GM18517 (cell line): ENCODE data around the gene RAP1GDS1.
A peak's percentile ranks its signal among the peaks of the same experiment; 100 is the strongest.

ENCODE experiments used
- ATAC-seq: cut with Tn5 transposase; IDR thresholded peaks from one replicate; pipeline ENCODE4 v1.9.1; 2021; ENCODE audit warnings: mild to moderate bottlenecking, moderate library complexity; ENCODE audit not compliant: unreplicated experiment

Gene RAP1GDS1

DNA sequence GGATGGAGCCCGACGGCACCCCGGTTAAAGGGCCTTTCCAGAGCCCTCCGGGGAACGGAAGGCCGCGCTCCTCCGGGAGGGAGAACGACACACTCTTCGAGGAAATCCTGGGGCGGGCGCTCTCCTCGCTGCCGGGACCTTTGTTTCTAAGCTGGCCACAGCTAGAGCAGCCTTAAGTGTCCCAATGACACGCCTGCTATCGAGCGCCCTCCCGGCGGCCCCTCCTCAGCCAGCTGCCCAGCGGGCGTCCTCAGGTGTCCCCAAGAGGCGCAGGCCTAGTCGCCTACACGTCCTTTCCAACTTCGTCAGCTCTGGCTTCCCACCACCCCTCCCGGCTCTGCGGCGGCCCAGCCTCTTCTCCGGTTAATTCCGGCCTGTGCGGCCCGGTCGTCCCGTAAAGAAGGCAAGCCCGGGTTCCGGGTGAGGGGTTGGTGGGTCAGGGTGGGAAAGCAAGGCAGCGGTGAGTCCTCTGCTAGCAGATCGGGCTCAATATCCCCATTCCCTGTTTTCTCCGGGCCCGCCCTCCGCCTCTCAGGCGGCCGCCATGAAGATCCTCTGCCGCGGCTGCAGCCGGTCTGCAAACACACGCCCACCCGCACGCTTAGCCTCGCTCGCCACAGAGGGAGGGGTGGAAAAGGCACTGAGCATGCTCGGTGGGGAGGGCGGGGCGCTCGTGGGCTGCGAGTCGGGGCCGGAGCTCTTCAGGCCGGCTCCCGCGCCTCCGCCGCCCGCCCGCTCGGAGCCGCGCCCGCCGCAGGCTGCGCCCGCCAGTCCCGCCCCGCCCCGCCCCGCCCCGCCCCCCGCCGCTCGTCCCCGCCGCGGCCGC lies at the start of gene RAP1GDS1:
RAP1GDS1 (plus strand) TSS at position 806 of the 826 bp plus-strand sequence. CDS start 182 bp downstream, outside the sequence.
- ATAC-seq = peak; percentile 87

- ATAC-seq = no peak
Observed at GRCh38 chr4:98222306-98222705, 38.9 kb upstream of the RAP1GDS1 start.

DNA sequence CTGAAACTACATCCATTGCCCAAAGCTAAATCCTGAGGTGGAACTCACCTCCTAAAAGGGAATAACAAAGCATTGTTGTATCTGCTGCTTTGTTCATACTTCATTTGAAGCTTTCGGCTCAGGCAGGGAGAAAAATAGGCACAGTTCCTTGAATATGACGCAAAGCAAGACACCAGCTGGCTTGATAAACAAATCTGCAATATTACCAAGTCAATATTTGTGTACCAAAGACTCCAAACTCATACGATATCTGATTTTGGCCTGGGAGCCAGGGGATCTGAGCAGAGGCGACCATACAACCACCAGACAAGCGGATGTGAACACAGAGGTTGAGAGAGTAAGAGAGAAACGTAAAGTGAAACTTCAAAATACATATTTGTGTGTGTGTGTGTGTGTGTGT lies 34.8 kb upstream of the RAP1GDS1 start:
- no peak for ATAC-seq

GRCh38 chr4:98230961-98231360 lies 30.2 kb upstream of the RAP1GDS1 start:
- ATAC-seq = no peak

- no peak for ATAC-seq
Observed at GRCh38 chr4:98232202-98232601, 29.0 kb upstream of the RAP1GDS1 start.

DNA sequence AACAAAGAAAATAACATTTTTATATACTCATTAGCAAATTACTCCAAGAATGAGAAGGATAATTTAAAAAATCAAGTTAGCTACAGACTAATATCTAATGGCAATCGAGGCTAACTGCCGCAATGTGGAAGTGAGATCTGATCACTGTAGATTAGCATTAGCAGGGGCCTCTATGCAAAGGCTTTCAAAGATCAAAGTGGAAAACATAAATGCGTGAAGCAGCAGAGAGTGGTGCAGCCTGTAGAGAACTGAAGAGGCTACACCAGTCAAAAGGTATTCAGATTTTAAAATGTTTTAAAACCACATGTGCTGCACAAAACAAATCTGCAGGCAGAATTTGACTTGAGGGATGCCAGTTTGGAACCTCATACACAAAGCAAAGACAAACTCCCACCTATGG lies 24.0 kb upstream of the RAP1GDS1 start:
- ATAC-seq = no peak

DNA sequence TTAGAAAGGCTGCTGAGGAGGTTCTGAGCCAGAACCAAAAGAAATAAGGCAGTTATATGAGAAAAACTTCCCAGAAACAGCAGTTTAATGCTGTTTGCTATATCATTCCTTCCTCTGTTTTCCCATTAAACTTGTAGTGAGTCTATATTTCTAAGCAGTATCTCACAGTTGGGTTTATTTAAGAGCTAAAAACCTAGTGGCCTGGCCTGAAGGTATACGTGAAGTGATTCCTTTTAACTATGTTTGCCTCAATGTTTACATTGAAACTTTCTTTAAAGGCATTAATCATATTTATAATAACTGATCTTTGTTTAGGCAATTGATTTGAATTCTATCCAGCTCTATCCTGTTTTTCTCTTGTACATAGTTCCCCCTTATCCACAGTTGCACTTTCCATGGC lies 19.1 kb upstream of the RAP1GDS1 start:
- no peak for ATAC-seq

DNA sequence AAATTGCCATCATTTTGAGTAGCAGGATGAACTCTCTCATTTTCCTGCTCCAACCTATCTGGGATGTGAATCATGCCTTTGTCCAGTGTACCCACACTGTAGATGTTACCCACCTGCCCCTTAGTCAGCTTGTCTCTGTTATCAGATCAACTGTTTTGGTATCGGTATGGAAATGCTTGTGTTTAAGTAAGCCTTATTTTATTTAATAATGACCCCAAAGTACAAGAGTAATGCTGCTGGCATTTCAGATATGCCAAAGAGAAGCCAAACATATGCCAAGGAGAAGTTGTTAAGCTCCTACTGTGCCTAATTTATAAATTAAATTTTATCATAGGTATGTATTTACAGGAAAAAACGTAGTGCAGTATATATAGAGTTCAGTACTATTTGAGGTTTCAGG lies 18.6 kb upstream of the RAP1GDS1 start:
- ATAC-seq = no peak

- ATAC-seq = no peak
Observed at GRCh38 chr4:98245226-98245625, 16.0 kb upstream of the RAP1GDS1 start.

DNA sequence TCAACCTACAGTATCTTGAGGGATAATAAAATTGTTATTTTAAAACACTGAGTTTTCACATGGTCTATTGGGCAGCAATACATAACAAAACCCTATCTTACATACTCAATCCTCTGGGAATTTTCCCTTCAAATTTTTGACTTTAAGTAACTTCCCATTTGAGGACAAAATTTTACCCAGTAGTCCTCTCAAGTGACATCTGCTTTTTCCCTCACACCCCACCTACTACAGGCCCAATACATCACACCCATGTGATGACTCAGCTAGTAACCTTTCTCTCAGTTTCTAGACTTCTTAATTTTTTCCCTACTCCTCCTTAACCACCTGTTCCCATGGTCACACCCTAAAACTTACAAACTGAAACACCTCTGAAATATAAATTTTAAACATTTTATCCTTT lies 12.2 kb upstream of the RAP1GDS1 start:
- no peak for ATAC-seq

DNA sequence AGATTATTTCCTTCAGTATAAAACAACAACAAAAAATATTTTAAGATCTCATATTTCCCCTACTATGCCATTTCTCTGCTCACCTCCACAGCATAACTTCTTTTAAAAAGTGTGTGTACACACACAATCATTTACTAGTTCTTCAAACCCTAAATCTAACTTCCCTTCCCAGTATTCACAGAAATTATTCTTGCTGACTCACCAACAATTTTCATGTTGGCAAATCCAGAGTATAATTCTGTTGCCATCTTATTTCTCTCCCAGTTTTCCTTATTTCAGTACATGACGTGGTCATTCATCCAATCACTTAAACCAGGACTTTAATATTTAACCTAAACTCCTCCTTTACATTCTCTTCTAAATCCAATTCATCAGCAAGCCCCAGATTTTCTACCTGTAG lies 11.4 kb upstream of the RAP1GDS1 start:
- ATAC-seq = no peak

DNA sequence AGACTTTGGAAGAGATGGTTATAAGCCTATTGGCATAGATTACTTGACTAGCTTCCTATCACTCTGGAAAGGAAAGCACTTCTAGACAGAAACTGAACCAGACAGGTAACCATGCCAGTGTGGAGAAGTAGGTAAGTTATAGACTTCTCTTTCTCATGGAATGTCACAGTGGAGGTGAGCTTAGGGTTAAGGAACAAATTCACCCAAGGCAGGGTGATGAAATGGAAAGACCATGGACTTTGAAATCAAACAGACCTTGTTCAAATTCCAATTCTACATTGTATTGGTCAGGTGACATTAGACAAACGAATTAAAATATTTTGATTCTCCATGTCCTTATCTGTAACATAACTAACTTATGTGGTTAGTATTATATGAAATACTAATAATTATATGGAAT lies 7.7 kb upstream of the RAP1GDS1 start:
- no peak for ATAC-seq

DNA sequence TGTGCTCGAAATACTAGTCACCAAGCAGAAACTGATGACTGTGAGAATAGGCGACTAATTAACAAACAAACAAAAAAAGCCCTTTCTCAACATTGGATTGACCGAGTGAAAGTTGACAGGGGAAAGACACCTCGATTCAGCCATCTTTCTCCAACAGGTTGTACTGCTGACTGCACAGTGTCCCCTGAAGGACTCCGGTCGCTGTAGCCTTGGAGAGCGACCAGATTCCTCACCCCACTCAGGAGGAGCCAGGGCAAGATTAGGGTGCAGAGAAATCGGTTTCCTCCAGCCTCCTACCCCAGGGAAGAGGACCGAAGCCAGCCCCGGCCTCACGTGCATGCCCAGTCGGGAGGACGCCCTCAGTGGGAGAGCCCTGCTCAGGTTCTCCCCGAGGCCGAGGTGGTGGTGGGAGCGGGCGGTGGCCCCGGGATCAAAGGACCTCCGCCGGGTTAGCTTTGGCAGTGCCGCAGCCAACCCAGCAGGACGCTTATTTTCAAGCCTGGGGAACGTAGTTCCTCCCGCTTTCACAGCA lies 1.1 kb upstream of the RAP1GDS1 start:
- peak; percentile 22 for ATAC-seq

DNA sequence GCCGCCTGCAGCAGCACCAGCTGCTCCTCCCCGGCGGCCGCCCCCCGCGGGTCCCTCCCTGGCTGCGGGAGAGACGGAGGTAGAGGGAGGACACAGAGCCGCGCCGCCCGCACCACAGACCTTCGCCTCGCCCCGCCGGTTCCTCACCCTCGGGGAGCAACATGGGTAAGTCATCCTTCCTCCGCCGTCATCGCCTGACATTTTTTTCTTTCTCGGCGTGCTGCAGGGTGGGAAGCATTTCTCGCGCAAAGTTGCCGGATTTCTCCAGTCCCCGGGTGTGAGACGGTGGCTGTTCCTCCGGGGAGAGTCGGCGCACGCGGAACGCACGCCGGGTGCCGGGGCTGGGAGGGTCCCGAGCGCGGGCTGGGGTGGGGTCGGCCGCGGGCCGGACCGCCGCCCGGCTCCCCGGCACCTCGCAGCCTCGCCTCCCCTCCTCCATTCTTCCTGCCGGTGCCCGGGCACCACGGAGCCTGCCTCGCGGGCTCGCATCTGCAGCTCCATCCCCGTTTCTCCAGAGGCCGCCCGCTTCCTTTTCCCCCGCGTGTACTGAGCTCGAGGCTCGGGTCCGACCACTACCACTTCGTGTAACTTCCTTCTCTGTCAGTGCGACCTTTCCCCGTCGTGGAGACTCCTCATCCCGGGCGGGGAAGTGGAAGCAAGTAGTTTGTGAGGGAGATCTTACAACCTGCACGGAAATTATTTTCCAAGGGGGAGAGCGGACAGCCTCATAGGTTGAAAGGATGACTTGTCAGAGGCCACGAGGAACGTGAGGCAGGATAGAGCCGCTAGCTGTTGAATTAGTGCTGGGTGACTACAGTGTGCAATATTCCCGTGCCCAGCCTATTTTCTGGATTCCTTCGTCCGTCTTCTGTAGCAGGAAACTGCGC lies 464 bp downstream of the RAP1GDS1 start:
- ATAC-seq = peak; percentile 19

DNA sequence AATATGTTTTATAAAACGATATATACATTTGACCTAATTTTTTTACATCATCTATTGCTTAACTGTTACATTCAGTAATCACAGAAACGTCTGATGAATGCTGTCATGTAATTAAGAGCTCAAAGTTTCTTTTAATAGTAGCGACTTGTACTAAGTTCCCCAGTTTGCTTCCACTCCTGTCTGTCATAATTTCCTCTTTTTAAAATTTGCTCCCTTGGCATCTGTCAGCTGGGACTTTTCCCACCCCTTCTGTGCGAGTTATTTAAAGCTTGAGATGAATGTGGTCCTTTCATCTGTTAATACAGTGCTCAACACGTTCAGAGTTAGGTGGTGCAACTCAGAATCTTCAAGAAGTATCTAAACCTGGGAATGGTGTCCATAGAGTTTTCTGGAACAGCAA lies 1.2 kb downstream of the RAP1GDS1 start:
- no peak for ATAC-seq

GRCh38 chr4:98267498-98267897 lies 6.3 kb downstream of the RAP1GDS1 start:
- no peak for ATAC-seq

DNA sequence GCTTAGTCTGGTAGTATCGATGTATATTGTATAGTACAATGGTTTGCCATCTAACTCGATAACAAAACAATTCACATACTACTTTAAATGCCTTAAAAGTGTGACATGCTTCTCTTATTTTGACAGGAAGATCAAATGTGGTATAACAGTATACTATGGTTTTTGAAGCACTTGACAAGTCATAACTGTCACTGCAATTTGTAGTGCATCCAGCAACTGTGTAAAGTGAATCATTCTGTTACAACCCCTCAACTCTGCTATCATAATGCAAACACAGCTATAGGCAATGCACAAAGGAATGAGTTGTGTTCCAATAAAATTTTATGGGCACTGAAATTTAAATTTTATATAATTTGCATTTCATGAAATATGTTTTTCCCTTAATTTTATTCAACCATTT lies 14.0 kb downstream of the RAP1GDS1 start:
- no peak for ATAC-seq

GRCh38 chr4:98283219-98284189 lies 22.3 kb downstream of the RAP1GDS1 start:
- ATAC-seq = no peak

- no peak for ATAC-seq
Observed at GRCh38 chr4:98284640-98285046, 23.5 kb downstream of the RAP1GDS1 start.

DNA sequence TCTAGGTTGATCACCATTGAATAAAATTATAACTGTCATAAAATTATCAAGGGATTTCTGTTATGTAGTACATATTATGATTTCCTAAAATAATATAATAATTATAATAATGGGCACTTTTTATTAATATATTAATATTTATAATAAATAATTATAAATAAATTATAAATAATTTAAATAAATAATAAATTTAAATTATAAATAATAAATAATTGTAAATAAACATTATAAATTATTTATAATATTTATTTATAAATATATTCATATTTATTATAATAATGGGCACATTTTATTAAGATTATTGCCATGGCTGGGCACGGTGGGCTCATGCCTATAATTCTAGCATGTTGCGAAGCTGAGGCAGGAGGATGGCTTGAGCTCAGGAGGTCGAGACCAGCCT lies 24.5 kb downstream of the RAP1GDS1 start:
- no peak for ATAC-seq

- no peak for ATAC-seq
Observed at GRCh38 chr4:98287328-98287727, 26.1 kb downstream of the RAP1GDS1 start.
